ENCODE data around the gene SUPT5H. TPM values are rescaled to one million over a fixed set of nuclear protein-coding genes. Genes with fewer than 3 reads are reported as not detected.
A peak's percentile ranks its signal among the peaks of the same experiment; 100 is the strongest.

Gene SUPT5H
- total and polyA plus RNA-seq, 2 of the 13 experiments (the other 11 are each of a cell fraction or from before 2014, with no cell fraction given): 48.2 to 51.7 TPM

DNA sequence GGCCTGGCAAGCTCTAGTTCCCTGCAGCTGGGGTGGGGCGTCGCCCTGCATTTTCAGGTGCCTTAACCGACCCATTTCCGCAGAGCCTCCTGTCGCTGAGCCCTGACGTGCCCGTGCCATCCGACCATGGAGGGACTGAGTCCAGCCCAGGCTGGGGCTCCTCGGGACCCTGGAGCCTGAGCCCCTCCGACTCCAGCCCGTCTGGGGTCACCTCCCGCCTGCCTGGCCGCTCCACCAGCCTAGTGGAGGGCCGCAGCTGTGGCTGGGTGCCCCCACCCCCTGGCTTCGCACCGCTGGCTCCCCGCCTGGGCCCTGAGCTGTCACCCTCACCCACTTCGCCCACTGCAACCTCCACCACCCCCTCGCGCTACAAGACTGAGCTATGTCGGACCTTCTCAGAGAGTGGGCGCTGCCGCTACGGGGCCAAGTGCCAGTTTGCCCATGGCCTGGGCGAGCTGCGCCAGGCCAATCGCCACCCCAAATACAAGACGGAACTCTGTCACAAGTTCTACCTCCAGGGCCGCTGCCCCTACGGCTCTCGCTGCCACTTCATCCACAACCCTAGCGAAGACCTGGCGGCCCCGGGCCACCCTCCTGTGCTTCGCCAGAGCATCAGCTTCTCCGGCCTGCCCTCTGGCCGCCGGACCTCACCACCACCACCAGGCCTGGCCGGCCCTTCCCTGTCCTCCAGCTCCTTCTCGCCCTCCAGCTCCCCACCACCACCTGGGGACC is 37.6 kb upstream of the SUPT5H start (continued):
- TF ChIP-seq, protein P1, sequence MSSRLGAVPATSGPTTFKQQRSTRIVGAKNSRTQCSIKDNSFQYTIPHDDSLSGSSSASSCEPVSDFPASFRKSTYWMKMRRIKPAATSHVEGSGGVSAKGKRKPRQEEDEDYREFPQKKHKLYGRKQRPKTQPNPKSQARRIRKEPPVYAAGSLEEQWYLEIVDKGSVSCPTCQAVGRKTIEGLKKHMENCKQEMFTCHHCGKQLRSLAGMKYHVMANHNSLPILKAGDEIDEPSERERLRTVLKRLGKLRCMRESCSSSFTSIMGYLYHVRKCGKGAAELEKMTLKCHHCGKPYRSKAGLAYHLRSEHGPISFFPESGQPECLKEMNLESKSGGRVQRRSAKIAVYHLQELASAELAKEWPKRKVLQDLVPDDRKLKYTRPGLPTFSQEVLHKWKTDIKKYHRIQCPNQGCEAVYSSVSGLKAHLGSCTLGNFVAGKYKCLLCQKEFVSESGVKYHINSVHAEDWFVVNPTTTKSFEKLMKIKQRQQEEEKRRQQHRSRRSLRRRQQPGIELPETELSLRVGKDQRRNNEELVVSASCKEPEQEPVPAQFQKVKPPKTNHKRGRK (CRISPR knock-in tag; IDR thresholded peaks at IDR 0.05): no peak
- no peak for TF ChIP-seq ZNF121 (CRISPR knock-in tag; IDR thresholded peaks at IDR 0.05)
- TF ChIP-seq, protein P2, sequence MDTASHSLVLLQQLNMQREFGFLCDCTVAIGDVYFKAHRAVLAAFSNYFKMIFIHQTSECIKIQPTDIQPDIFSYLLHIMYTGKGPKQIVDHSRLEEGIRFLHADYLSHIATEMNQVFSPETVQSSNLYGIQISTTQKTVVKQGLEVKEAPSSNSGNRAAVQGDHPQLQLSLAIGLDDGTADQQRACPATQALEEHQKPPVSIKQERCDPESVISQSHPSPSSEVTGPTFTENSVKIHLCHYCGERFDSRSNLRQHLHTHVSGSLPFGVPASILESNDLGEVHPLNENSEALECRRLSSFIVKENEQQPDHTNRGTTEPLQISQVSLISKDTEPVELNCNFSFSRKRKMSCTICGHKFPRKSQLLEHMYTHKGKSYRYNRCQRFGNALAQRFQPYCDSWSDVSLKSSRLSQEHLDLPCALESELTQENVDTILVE (CRISPR knock-in tag; IDR thresholded peaks at IDR 0.05): no peak
- TF ChIP-seq ZNF605 (CRISPR knock-in tag; IDR thresholded peaks at IDR 0.05): peak; percentile 32; the same call in 1 of the 2 replicates
- no peak for TF ChIP-seq ZNF367 (CRISPR knock-in tag; IDR thresholded peaks at IDR 0.05; ENCODE audit: borderline replicate concordance)
- no peak for TF ChIP-seq RFX5 (IDR thresholded peaks at IDR 0.05; ENCODE audit: low read depth, low read length)
- TF ChIP-seq, protein P3, sequence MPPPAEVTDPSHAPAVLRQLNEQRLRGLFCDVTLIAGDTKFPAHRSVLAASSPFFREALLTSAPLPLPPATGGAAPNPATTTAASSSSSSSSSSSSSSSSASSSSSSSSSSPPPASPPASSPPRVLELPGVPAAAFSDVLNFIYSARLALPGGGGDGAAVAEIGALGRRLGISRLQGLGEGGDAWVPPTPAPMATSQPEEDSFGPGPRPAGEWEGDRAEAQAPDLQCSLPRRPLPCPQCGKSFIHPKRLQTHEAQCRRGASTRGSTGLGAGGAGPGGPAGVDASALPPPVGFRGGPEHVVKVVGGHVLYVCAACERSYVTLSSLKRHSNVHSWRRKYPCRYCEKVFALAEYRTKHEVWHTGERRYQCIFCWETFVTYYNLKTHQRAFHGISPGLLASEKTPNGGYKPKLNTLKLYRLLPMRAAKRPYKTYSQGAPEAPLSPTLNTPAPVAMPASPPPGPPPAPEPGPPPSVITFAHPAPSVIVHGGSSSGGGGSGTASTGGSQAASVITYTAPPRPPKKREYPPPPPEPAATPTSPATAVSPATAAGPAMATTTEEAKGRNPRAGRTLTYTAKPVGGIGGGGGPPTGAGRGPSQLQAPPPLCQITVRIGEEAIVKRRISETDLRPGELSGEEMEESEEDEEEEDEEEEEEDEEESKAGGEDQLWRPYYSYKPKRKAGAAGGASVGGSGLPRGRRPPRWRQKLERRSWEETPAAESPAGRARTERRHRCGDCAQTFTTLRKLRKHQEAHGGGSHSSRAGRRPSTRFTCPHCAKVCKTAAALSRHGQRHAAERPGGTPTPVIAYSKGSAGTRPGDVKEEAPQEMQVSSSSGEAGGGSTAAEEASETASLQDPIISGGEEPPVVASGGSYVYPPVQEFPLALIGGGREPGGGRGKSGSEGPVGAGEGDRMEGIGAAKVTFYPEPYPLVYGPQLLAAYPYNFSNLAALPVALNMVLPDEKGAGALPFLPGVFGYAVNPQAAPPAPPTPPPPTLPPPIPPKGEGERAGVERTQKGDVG (CRISPR knock-in tag; IDR thresholded peaks at IDR 0.05; ENCODE audit: borderline replicate concordance): no peak
- no peak for TF ChIP-seq ARNTL (CRISPR knock-in tag; IDR thresholded peaks at IDR 0.05)
- TF ChIP-seq, protein P4, sequence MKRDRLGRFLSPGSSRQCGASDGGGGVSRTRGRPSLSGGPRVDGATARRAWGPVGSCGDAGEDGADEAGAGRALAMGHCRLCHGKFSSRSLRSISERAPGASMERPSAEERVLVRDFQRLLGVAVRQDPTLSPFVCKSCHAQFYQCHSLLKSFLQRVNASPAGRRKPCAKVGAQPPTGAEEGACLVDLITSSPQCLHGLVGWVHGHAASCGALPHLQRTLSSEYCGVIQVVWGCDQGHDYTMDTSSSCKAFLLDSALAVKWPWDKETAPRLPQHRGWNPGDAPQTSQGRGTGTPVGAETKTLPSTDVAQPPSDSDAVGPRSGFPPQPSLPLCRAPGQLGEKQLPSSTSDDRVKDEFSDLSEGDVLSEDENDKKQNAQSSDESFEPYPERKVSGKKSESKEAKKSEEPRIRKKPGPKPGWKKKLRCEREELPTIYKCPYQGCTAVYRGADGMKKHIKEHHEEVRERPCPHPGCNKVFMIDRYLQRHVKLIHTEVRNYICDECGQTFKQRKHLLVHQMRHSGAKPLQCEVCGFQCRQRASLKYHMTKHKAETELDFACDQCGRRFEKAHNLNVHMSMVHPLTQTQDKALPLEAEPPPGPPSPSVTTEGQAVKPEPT (CRISPR knock-in tag; IDR thresholded peaks at IDR 0.05; ENCODE audit: low read depth): no peak
- TF ChIP-seq KLF13 (CRISPR knock-in tag; IDR thresholded peaks at IDR 0.05): no peak
- TF ChIP-seq ZSCAN21 (CRISPR knock-in tag; IDR thresholded peaks at IDR 0.05; ENCODE audit: borderline replicate concordance): 0 out of 2 replicates have a peak, but pooled peaks have one; percentile 23
- TF ChIP-seq, protein P5, sequence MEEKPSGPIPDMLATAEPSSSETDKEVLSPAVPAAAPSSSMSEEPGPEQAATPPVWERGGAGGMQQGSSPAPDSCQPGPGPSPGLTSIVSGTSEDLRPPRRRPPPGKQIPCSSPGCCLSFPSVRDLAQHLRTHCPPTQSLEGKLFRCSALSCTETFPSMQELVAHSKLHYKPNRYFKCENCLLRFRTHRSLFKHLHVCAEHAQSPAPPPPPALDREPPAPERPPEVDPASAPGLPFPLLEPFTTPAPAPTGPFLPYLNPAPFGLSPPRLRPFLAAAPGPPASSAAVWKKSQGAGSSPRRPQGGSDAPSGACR (CRISPR knock-in tag; IDR thresholded peaks at IDR 0.05): 0 out of 2 replicates have a peak, but pooled peaks have one; percentile 65
- TF ChIP-seq DNMT1 (CRISPR knock-in tag; IDR thresholded peaks at IDR 0.05): no peak
- peak; percentile 45; the same call in 1 of the 2 replicates for TF ChIP-seq SPEN (CRISPR knock-in tag; IDR thresholded peaks at IDR 0.05; ENCODE audit: low read depth)
- no peak for TF ChIP-seq ZNF251 (CRISPR knock-in tag; IDR thresholded peaks at IDR 0.05)
- no peak; a peak in 1 of 4 replicates for TF ChIP-seq POLR2A (IDR thresholded peaks at IDR 0.05; ENCODE audit: insufficient read depth in 1 of 2, low read depth in 2 of 2, low read length in 2 of 2)
- TF ChIP-seq AGO1 (IDR thresholded peaks at IDR 0.05; ENCODE audit: low read depth, low read length, poor library complexity, severe bottlenecking): peak; percentile 85
- TF ChIP-seq HMG20A (CRISPR knock-in tag; IDR thresholded peaks at IDR 0.05; ENCODE audit: borderline replicate concordance): no peak
- TF ChIP-seq HOXA5 (CRISPR knock-in tag; IDR thresholded peaks at IDR 0.05): no peak
- TF ChIP-seq, protein P6, sequence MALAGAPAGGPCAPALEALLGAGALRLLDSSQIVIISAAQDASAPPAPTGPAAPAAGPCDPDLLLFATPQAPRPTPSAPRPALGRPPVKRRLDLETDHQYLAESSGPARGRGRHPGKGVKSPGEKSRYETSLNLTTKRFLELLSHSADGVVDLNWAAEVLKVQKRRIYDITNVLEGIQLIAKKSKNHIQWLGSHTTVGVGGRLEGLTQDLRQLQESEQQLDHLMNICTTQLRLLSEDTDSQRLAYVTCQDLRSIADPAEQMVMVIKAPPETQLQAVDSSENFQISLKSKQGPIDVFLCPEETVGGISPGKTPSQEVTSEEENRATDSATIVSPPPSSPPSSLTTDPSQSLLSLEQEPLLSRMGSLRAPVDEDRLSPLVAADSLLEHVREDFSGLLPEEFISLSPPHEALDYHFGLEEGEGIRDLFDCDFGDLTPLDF (CRISPR knock-in tag; IDR thresholded peaks at IDR 0.05): no peak
